ENCODE data around the gene LRGUK.

DNA sequence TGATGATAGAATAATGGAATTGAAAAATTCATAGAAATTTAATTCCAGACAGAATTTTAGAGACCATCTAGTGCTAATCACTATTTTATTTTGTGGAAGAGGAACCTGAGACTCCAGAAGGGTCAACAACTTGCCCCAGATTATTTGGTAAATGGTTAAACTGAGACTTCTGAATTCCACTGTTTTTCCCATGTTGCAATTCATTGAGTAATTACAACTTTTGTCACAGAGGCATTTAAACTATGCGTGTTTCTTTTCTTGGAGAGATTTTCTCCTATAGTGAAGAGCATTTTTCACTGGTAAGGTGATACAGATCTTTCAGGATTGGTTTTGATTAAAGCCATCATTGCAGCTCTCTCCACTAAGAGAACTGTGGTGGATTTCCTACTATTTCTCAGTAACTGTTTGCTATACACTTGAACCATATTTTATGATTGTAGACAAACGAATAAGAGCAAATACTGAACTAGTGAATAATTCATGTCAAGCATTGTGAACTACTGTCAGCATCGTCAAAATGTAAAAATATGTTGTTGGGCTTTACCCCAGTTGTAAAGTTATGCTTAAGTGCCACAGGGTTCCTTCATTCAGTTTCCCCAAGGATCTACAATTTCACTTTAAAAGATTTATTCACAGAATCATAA, 26.5 kb downstream of the LRGUK start:
- TF ChIP-seq CTCF (IDR thresholded peaks at IDR 0.05 in 8 of 11, conservative IDR thresholded peaks at IDR 0.05 in 3 of 11) (no peak), POLR2AphosphoS5 (IDR thresholded peaks at IDR 0.05) (no peak), POLR2A (IDR thresholded peaks at IDR 0.05) (no peak)

Measured in spleen (tissue), 7 donors.